KMS-11 (cell line): ENCODE measurements around the gene DNASE1L2.

Experiments used
- H2AFZ ChIP-seq: fragments of 200-600 bp; sonication (generic); 2 replicates; pipeline ENCODE4 v1.6.1; 2016; ENCODE audit warnings: antibody characterized with exemption, mixed run types, low read depth
- H3K27ac ChIP-seq: fragments of 200-600 bp; sonication (generic); 2 replicates; pipeline ENCODE4 v1.6.1; 2016; ENCODE audit warnings: mild to moderate bottlenecking, mixed run types
- H3K27me3 ChIP-seq: fragments of 200-600 bp; sonication (generic); 2 replicates; pipeline ENCODE4 v1.6.1; 2017; ENCODE audit warnings: mild to moderate bottlenecking, low read depth, mixed run types, moderate library complexity; ENCODE audit not compliant: insufficient read depth
- H3K36me3 ChIP-seq: fragments of 200-600 bp; sonication (generic); 2 replicates; pipeline ENCODE4 v1.6.1; 2017; ENCODE audit warnings: mild to moderate bottlenecking, mixed run types; ENCODE audit not compliant: insufficient read depth
- H3K4me1 ChIP-seq: fragments of 200-600 bp; sonication (generic); 2 replicates; pipeline ENCODE4 v1.6.1; 2016; ENCODE audit warnings: mild to moderate bottlenecking, low read depth, mixed run types; ENCODE audit not compliant: poor library complexity, severe bottlenecking
- H3K4me2 ChIP-seq: fragments of 200-600 bp; sonication (generic); 2 replicates; pipeline ENCODE4 v1.7.0; 2016; ENCODE audit warnings: mild to moderate bottlenecking, mixed run types
- H3K4me3 ChIP-seq: fragments of 200-600 bp; sonication (generic); IDR thresholded peaks from 2 replicates; pipeline ENCODE4 v1.6.1; 2017; ENCODE audit warnings: low read depth, low read length, mixed read lengths; ENCODE audit not compliant: insufficient read depth
- H3K79me2 ChIP-seq: fragments of 200-600 bp; sonication (generic); 2 replicates; pipeline ENCODE4 v1.6.1; 2016; ENCODE audit warnings: low read depth, mixed run types; ENCODE audit not compliant: insufficient read depth
- H3K9ac ChIP-seq: fragments of 200-600 bp; sonication (generic); 2 replicates; pipeline ENCODE4 v1.6.1; 2016; ENCODE audit warnings: mild to moderate bottlenecking, mixed run types
- H4K20me1 ChIP-seq: fragments of 200-600 bp; sonication (generic); 2 replicates; pipeline ENCODE4 v1.6.1; 2016; ENCODE audit warnings: mild to moderate bottlenecking, mixed run types; ENCODE audit not compliant: insufficient read depth
- CTCF ChIP-seq: fragments of 200-600 bp; sonication (generic); conservative IDR thresholded peaks from 2 replicates; pipeline ENCODE4 v1.6.1; 2017; ENCODE audit warnings: low read depth, mild to moderate bottlenecking, antibody characterized with exemption, low read length, moderate library complexity, mixed read lengths

DNASE1L2 gene

GRCh38 chr16:2207872-2208271, 28.4 kb upstream of the DNASE1L2 start:
- Histone ChIP-seq H4K20me1 (no peaks in the 10 kb centered on the region), H3K27me3 (no peaks in the 10 kb centered on the region), H3K36me3 (no peaks in the 10 kb centered on the region), H3K9ac (no peak overlapping the region), H3K27ac (no peak overlapping the region), H3K4me2 (no peak overlapping the region), H3K4me3 (no peak overlapping the region), H3K4me1 (peaks cover 20% of the 10 kb centered on the region), H2AFZ (no peak overlapping the region), H3K79me2 (peaks cover 13% of the 10 kb centered on the region)
- TF ChIP-seq CTCF = no peak

- Histone ChIP-seq H3K27me3 (no peaks in the 10 kb centered on the region), H3K27ac (no peak overlapping the region), H4K20me1 (no peaks in the 10 kb centered on the region), H2AFZ (no peak overlapping the region), H3K4me1 (peaks cover 25% of the 10 kb centered on the region), H3K9ac (no peak overlapping the region), H3K36me3 (no peaks in the 10 kb centered on the region), H3K4me3 (no peak overlapping the region), H3K79me2 (peaks cover 17% of the 10 kb centered on the region), H3K4me2 (no peak overlapping the region)
- no peak for TF ChIP-seq CTCF
These were observed 27.9 kb upstream of the DNASE1L2 start for GRCh38 chr16:2208308-2208707.

GRCh38 chr16:2208772-2209171, 27.5 kb upstream of the DNASE1L2 start:
- Histone ChIP-seq H3K9ac (no peak overlapping the region), H3K4me3 (no peak overlapping the region), H2AFZ (no peak overlapping the region), H3K79me2 (peaks cover 22% of the 10 kb centered on the region), H3K36me3 (no peaks in the 10 kb centered on the region), H3K4me1 (peaks cover 29% of the 10 kb centered on the region), H3K27ac (no peak overlapping the region), H4K20me1 (no peaks in the 10 kb centered on the region), H3K27me3 (no peaks in the 10 kb centered on the region), H3K4me2 (no peak overlapping the region)
- TF ChIP-seq CTCF = no peak

- Histone ChIP-seq H3K27ac (no peak overlapping the region), H3K36me3 (no peaks in the 10 kb centered on the region), H3K27me3 (no peaks in the 10 kb centered on the region), H4K20me1 (no peaks in the 10 kb centered on the region), H3K4me2 (no peak overlapping the region), H2AFZ (no peak overlapping the region), H3K9ac (no peak overlapping the region), H3K4me1 (peaks cover 27% of the 10 kb centered on the region), H3K79me2 (peaks cover 22% of the 10 kb centered on the region), H3K4me3 (no peak overlapping the region)
- TF ChIP-seq CTCF = no peak
These were observed 26.8 kb upstream of the DNASE1L2 start for GRCh38 chr16:2209258-2210008.
